Skeletal muscle cell (primary cell): ENCODE results near the gene PGBD5.

Experiments used
- DNase-seq: peaks from one replicate; pipeline ENCODE4 v3.0.0-alpha.2; 2010; ENCODE audit warnings: low read depth
- H3K4me3 ChIP-seq: 2 replicates; pipeline ENCODE4 v1.5.1; 2011; ENCODE audit warnings: low read depth, mild to moderate bottlenecking, control low read depth, low read length, moderate library complexity

The PGBD5 gene

DNA sequence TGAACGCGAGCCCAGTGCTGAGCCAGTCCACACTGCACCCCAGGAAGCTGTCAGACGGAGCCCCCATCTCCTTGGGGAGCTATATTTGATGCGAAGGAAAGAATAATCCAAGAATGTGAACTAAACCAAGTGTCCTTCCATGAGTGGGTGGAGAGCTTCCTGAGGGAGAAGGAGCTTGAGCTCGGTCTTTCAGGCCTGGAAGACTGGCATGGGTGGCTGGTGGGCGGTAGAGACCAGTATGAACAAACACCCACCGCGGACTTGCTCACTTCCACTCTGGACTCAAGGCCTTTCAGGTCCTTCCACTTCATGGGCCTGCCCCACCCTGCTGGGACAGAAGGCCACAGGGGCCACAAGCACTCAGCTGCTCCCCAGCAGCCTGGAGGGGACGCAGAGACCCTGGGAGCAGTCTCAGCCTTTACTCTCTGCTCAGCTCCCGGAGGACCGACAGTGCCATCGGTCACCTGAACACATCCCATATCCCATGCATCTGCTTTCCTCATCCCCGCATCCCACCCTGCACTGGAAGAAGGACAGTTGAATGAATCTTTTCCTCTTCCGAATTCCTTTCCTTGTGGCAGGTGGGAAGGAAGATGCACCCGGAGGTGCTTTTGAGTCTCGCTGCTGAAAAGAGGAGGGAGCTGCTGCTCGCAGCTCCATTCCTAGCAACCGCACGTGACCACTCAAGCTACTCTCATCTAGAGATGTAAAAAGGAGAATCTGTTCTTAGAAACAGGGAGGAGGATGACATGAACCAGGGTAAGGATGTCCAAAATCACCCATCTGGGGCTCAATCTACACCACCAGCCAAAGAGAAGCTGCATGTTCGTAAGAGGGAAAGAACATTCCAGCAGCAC is 92.3 kb downstream of the PGBD5 start:
- no peak for DNase-seq
- H3K4me3 ChIP-seq, result no peak overlapping the region

- H3K4me3 ChIP-seq, result no peak overlapping the region
- DNase-seq, result no peak
These were observed 93.5 kb downstream of the PGBD5 start for GRCh38 chr1:230332575-230333066.

- H3K4me3 ChIP-seq, result no peak overlapping the region
- no peak for DNase-seq
These were observed 94.1 kb downstream of the PGBD5 start for GRCh38 chr1:230332061-230332460.

GRCh38 chr1:230330157-230330556 is 96.0 kb downstream of the PGBD5 start:
- no peak overlapping the region for H3K4me3 ChIP-seq
- no peak for DNase-seq

- no peak for DNase-seq
- no peak overlapping the region for H3K4me3 ChIP-seq
These were observed 97.7 kb downstream of the PGBD5 start for GRCh38 chr1:230328342-230329015.

DNA sequence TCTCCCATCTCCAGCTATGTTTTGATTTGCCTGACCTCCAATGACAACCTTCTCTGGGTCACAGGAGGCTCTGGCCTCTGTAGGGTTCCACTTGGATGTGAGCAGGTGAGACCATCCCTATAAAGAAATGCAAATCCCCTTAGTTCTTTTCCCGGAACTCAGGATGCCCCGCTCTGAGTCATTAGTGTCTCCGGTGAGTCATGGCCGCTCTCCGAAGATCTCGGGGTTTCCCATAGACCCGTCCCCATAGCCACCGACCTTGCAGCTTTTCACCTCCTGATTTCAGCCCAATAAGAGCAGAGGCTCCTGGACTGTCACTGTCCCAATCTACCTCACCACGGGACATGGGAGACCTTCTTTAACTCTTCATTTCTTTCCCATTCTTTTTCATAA is 98.2 kb downstream of the PGBD5 start:
- no peak for DNase-seq
- no peak overlapping the region for H3K4me3 ChIP-seq

- no peak for DNase-seq
These were observed 98.9 kb downstream of the PGBD5 start for GRCh38 chr1:230326971-230327891.

GRCh38 chr1:230323686-230324085 is 102.4 kb downstream of the PGBD5 start:
- H3K4me3 ChIP-seq, result no peak overlapping the region
- no peak for DNase-seq

More at GRCh38 chr1:230326971-230327891, 98.9 kb downstream of the PGBD5 start:
- no peak overlapping the region for H3K4me3 ChIP-seq

- H3K4me3 ChIP-seq, result no peak overlapping the region
- DNase-seq, result no peak
These were observed 103.1 kb downstream of the PGBD5 start for GRCh38 chr1:230322967-230323547.

GRCh38 chr1:230322421-230322756 is 103.7 kb downstream of the PGBD5 start:
- DNase-seq, result no peak
- H3K4me3 ChIP-seq, result no peak overlapping the region

GRCh38 chr1:230321741-230322420 is 104.3 kb downstream of the PGBD5 start:
- no peak overlapping the region for H3K4me3 ChIP-seq
- no peak for DNase-seq

DNA sequence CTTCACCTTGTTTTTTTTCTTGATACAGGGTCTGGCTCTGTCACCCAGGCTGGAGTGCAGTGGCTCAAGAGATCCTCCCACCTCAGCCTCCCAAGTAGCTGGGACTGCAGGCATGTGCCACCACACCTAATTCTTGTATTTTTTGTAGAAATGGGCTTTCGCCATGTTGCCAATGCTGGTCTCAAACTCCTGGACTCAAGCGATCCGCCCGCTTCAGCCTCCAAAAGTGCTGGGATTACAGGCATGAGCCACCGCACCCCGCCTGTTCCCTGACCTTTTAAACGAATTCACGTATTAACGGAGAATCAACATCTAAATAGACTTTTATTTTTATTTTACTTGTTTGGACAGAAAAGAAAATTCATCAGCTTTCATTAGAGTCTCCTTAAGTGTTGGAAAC is 104.8 kb downstream of the PGBD5 start:
- H3K4me3 ChIP-seq, result no peak overlapping the region
- no peak for DNase-seq

- peak; percentile 29 for DNase-seq
- H3K4me3 ChIP-seq, result no peak overlapping the region
These were observed 105.3 kb downstream of the PGBD5 start for GRCh38 chr1:230320804-230321203.

- H3K4me3 ChIP-seq, result no peak overlapping the region
- DNase-seq, result no peak
These were observed 107.0 kb downstream of the PGBD5 start for GRCh38 chr1:230319014-230319747.

GRCh38 chr1:230317823-230318819 is 108.0 kb downstream of the PGBD5 start:
- no peak for DNase-seq

DNA sequence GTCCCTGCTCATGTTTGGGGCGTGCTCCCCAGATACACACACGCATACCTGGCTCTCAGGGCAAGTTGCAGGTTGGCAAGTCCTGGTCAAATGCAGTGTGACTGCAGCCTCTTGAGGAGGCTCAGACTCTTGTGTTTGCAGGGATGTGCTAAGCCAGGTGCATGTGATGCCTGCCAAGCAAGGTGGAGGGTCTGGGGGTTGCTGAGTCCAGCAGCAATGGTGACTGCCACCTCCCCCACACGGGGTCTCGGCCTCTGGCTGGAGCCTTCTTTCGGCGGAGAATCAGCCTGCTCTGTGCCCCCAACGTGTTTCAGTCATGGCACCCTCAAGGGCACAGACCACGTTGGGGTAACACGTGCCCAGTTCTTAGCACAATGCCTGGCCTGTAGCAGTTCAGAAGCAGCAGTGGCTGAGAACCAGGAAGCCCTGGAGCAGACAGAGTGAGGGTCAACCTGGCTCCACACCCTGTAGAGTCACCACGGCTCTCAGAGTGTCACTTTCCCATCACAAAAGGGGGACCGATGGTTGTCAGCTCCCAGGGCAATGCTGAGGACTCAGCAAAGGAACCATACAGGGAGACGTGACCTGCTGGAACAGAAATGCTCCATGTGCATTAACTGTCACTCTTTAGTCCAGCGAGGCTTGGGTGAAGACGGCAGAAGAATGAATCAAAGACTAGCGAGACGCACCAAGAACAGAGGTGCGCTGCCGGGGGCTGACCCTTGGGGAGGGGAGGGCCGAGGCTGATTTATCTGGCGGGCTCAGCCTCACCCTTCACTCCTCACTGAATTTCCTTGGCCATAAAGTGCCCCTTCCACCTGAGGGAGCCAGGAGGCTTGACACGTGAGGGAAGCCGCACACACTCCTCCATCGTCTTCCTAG is 109.0 kb downstream of the PGBD5 start:
- no peak for DNase-seq
- no peak overlapping the region for H3K4me3 ChIP-seq

More at GRCh38 chr1:230317823-230318819, 108.0 kb downstream of the PGBD5 start:
- no peak overlapping the region for H3K4me3 ChIP-seq
